AG20443 (cell line): ENCODE data around the gene PLAAT4.
"Not testable (repeated sequence)": the region's sequence is repeated elsewhere in the genome, so short reads cannot be mapped to it uniquely, and the experiment has no call there.

Experiments
- DNase-seq: peaks from one replicate; pipeline ENCODE4 v3.0.0; 2012; ENCODE audit warnings: low spot score, mixed read lengths

PLAAT4 gene

GRCh38 chr11:63511048-63511748 is 25.4 kb upstream of the PLAAT4 start:
- no peak for DNase-seq

GRCh38 chr11:63512816-63513215 is 23.8 kb upstream of the PLAAT4 start:
- no peak for DNase-seq

GRCh38 chr11:63516109-63516508 is 20.5 kb upstream of the PLAAT4 start:
- peak; percentile 4 for DNase-seq

GRCh38 chr11:63517156-63517555 is 19.5 kb upstream of the PLAAT4 start:
- DNase-seq: no peak

GRCh38 chr11:63518548-63518947 is 18.1 kb upstream of the PLAAT4 start:
- peak; percentile 10 for DNase-seq

- no peak for DNase-seq
These were observed 15.9 kb upstream of the PLAAT4 start for GRCh38 chr11:63520606-63521170.

- no peak for DNase-seq
These were observed 14.7 kb upstream of the PLAAT4 start for GRCh38 chr11:63521896-63522295.

GRCh38 chr11:63523151-63523550 is 13.5 kb upstream of the PLAAT4 start:
- DNase-seq: no peak

- no peak for DNase-seq
These were observed 8.9 kb upstream of the PLAAT4 start for GRCh38 chr11:63527667-63528066.

- DNase-seq: not testable (repeated sequence)
These were observed 8.5 kb upstream of the PLAAT4 start for GRCh38 chr11:63528156-63528555.

GRCh38 chr11:63528729-63529278 is 7.8 kb upstream of the PLAAT4 start:
- DNase-seq: not testable (repeated sequence)

GRCh38 chr11:63529373-63529772 is 7.2 kb upstream of the PLAAT4 start:
- not testable (repeated sequence) for DNase-seq

GRCh38 chr11:63530021-63530420 is 6.6 kb upstream of the PLAAT4 start:
- DNase-seq: no peak

- peak; percentile 57 for DNase-seq
These were observed 5.4 kb upstream of the PLAAT4 start for GRCh38 chr11:63531074-63531792.

GRCh38 chr11:63532117-63532516 is 4.5 kb upstream of the PLAAT4 start:
- no peak for DNase-seq

- no peak for DNase-seq
These were observed 3.7 kb upstream of the PLAAT4 start for GRCh38 chr11:63532799-63533475.

GRCh38 chr11:63534076-63534475 is 2.5 kb upstream of the PLAAT4 start:
- no peak for DNase-seq

GRCh38 chr11:63534895-63535461 is 1.6 kb upstream of the PLAAT4 start:
- DNase-seq: no peak

- DNase-seq: peak; percentile 6
These were observed 874 bp upstream of the PLAAT4 start for GRCh38 chr11:63535734-63536133.

GRCh38 chr11:63537293-63538101 is 889 bp downstream of the PLAAT4 start:
- peak; percentile 63 for DNase-seq

- DNase-seq: not testable (repeated sequence)
These were observed 5.9 kb downstream of the PLAAT4 start for GRCh38 chr11:63542506-63542905.
